ENCODE results near the gene ANXA4. TPM values are rescaled to one million over a fixed set of nuclear protein-coding genes. Genes with fewer than 3 reads are reported as not detected.

ANXA4 gene
- total and polyA plus RNA-seq, 2 experiments from 2014 or later: 107 to 231 TPM

DNA sequence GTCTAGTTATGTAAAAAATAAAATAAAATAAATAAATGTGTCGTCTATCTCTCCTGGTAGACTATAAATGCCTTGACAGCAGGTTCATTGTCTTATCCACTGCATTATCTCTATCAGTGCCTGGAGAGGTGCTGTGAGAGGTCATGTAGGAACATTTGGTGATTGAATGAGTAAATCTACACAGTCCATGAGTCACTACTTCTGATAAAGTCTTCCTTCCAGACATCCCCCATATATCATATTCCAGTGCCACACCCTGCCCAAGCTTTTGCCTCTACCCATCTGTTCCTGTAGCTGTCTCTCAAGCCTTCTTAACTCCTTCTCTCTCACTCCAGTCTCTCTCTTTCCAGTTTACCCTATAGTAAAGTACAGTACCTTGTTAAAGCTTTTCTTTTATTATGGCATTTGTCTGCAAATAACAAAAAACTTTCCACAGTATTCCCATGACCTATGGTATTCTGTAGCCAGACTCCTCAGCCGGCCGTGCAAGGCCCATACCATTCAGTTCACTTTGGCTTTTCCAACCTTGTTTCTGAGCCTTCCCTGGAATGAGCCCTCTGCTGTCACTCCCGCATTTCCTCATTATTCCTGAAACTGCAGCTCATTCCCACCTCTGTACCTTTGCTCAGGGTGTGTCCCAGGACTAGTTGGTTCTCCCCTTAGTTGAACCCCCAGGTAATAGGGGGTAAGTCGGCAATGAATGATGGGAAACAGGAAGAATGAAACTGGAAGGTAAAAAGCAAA, 37.5 kb downstream of the ANXA4 start:
- peaks cover 43% of the 10 kb centered on the region for H3K4me1 ChIP-seq (ENCODE audit: insufficient read depth)
- WGBS (ENCODE audit: low lambda C conversion rate, missing lambda C conversion rate): 51% methylated on average over 5 of the region's 5 CpGs
- H3K27ac ChIP-seq: peak overlapping the region; percentile 96

GRCh38 chr2:69780921-69781320, 39.0 kb downstream of the ANXA4 start:
- H3K27ac ChIP-seq: peak overlapping the region; percentile 96
- H2AFZ ChIP-seq: no peak overlapping the region
- DNase-seq (ENCODE audit: low spot score): peak; percentile 31
- TF ChIP-seq EZH2 (IDR thresholded peaks at IDR 0.05; ENCODE audit: borderline replicate concordance): no peak
- no peak overlapping the region for H3K4me3 ChIP-seq
- H3K4me1 ChIP-seq (ENCODE audit: insufficient read depth): peaks cover 43% of the 10 kb centered on the region
- no peaks in the 10 kb centered on the region for H3K9me2 ChIP-seq (replicated peaks; ENCODE audit: insufficient read depth)
- H3K36me3 ChIP-seq (replicated peaks; ENCODE audit: insufficient read depth, low read depth): no peaks in the 10 kb centered on the region
- no peaks in the 10 kb centered on the region for H3K9me3 ChIP-seq (ENCODE audit: low read depth)
- H4K20me1 ChIP-seq (ENCODE audit: insufficient read depth, poor library complexity, severe bottlenecking): no peaks in the 10 kb centered on the region
- no peaks in the 10 kb centered on the region for H3K27me3 ChIP-seq
- peaks cover 6% of the 10 kb centered on the region for H3K79me2 ChIP-seq
- 58% methylated on average over 5 of the region's 5 CpGs for WGBS (ENCODE audit: low lambda C conversion rate, missing lambda C conversion rate)
- peak overlapping the region; percentile 11 for H3K4me2 ChIP-seq

More for the DNA sequence above, 37.5 kb downstream of the ANXA4 start:
- Histone ChIP-seq H3K27me3 (no peaks in the 10 kb centered on the region), H4K20me1 (ENCODE audit: insufficient read depth, poor library complexity, severe bottlenecking) (no peaks in the 10 kb centered on the region), H3K9me2 (replicated peaks; ENCODE audit: insufficient read depth) (no peaks in the 10 kb centered on the region), H3K4me3 (no peak overlapping the region), H3K9me3 (ENCODE audit: low read depth) (no peaks in the 10 kb centered on the region), H2AFZ (no peak overlapping the region), H3K36me3 (replicated peaks; ENCODE audit: insufficient read depth, low read depth) (no peaks in the 10 kb centered on the region), H3K79me2 (peaks cover 20% of the 10 kb centered on the region), H3K4me2 (peak overlapping the region; percentile 26)
- DNase-seq (ENCODE audit: low spot score): peak; percentile 56
- TF ChIP-seq EZH2phosphoT487 (IDR thresholded peaks at IDR 0.05; ENCODE audit: low read depth, severe bottlenecking, unreplicated experiment) (no peak), EZH2 (IDR thresholded peaks at IDR 0.05; ENCODE audit: borderline replicate concordance) (no peak), CTCF (IDR thresholded peaks at IDR 0.05; ENCODE audit: poor library complexity) (no peak)

DNA sequence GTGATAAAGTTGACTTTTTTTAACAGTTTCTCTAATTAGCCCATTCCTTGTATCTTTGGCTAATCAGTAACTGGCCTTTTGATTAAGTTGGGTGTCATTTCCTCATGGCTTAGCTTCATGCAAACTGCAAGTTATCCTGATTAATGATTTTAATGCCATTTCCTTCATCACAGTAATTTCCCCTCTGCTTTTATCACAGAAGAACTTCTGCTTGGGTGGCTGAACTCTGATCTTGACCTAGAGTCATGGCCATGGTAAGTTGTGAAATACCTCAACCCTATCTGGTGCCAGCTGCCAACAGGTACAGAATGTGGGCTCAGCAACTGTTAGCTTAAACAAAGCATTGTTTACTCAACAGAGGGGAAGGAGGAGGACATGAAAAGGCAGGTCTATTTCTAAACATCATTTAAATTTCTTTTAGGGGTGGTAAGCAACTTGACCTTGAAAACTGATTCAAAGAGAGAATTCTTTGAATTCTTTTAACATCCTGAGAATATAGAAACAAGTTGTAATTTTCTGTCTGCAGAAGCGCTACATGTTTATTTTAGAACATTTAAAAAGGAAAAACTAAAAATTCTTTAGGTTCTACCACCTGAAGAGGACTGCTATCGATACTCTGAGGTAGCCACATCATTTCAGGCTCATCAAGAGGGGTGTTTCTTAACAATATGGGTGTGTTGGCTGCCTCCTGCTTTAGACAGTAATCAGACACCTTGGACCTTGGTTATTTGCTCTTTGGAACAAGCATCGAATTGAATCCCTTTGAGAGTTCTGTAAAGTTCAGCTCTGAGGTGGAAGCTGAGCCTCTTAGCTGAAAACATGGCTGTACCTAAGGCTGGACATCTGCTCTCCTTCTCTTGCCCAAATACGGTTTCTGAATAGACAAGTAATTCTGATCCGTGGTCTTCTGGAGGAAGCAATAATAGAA, 39.7 kb downstream of the ANXA4 start:
- Histone ChIP-seq H3K9me2 (replicated peaks; ENCODE audit: insufficient read depth) (no peaks in the 10 kb centered on the region), H3K79me2 (peaks cover 4% of the 10 kb centered on the region), H2AFZ (no peak overlapping the region), H4K20me1 (ENCODE audit: insufficient read depth, poor library complexity, severe bottlenecking) (no peaks in the 10 kb centered on the region), H3K4me3 (no peak overlapping the region), H3K4me2 (peak overlapping the region; percentile 11), H3K27ac (peak overlapping the region; percentile 96), H3K36me3 (replicated peaks; ENCODE audit: insufficient read depth, low read depth) (no peaks in the 10 kb centered on the region), H3K9me3 (ENCODE audit: low read depth) (no peaks in the 10 kb centered on the region), H3K27me3 (no peaks in the 10 kb centered on the region), H3K4me1 (ENCODE audit: insufficient read depth) (peaks cover 45% of the 10 kb centered on the region)
- no peak for TF ChIP-seq EZH2 (IDR thresholded peaks at IDR 0.05; ENCODE audit: borderline replicate concordance)
- TF ChIP-seq CTCF (IDR thresholded peaks at IDR 0.05; ENCODE audit: poor library complexity): no peak
- TF ChIP-seq EZH2phosphoT487 (IDR thresholded peaks at IDR 0.05; ENCODE audit: low read depth, severe bottlenecking, unreplicated experiment): no peak
- DNase-seq (ENCODE audit: low spot score): peak; percentile 51
- 57% methylated on average over 5 of the region's 5 CpGs for WGBS (ENCODE audit: low lambda C conversion rate, missing lambda C conversion rate)

DNA sequence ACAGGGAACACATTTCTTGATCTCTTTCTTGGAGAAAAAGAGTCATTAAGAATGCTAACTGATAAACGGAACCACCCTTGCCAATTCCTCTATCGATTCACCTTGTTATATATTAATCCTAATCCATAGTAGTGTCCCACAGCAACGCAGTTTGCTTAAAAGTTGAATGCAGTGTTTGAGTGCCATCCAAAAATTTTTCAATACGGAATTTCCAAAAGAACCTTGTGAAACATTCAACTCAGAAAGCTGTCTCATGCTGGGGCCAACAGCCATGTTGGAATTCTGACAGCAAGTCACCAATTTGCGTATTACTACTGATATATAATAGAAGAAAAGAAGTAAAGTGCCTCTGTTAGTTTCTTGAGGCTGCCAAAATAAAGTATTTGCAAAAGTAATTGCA, 42.3 kb downstream of the ANXA4 start:
- H4K20me1 ChIP-seq (ENCODE audit: insufficient read depth, poor library complexity, severe bottlenecking): no peaks in the 10 kb centered on the region
- H3K27me3 ChIP-seq: no peaks in the 10 kb centered on the region
- H3K79me2 ChIP-seq: peaks cover 8% of the 10 kb centered on the region
- H3K36me3 ChIP-seq (replicated peaks; ENCODE audit: insufficient read depth, low read depth): no peaks in the 10 kb centered on the region
- H3K9me2 ChIP-seq (replicated peaks; ENCODE audit: insufficient read depth): no peaks in the 10 kb centered on the region
- peak overlapping the region; percentile 96 for H3K27ac ChIP-seq
- TF ChIP-seq EZH2 (IDR thresholded peaks at IDR 0.05; ENCODE audit: borderline replicate concordance): no peak
- TF ChIP-seq CTCF (IDR thresholded peaks at IDR 0.05; ENCODE audit: poor library complexity): no peak
- TF ChIP-seq EZH2phosphoT487 (IDR thresholded peaks at IDR 0.05; ENCODE audit: low read depth, severe bottlenecking, unreplicated experiment): no peak
- H3K4me2 ChIP-seq: no peak overlapping the region
- no peak for DNase-seq (ENCODE audit: low spot score)
- no peak overlapping the region for H3K4me3 ChIP-seq
- H3K9me3 ChIP-seq (ENCODE audit: low read depth): no peaks in the 10 kb centered on the region
- peaks cover 45% of the 10 kb centered on the region for H3K4me1 ChIP-seq (ENCODE audit: insufficient read depth)
- H2AFZ ChIP-seq: no peak overlapping the region
- WGBS (ENCODE audit: low lambda C conversion rate, missing lambda C conversion rate): 91% methylated on average over 5 of the region's 5 CpGs
